Lung (tissue), 12 donors: Measurements from ENCODE around the gene BHLHA9. TPM values are rescaled to one million over a fixed set of nuclear protein-coding genes. Genes with fewer than 3 reads are reported as not detected.
A peak's percentile ranks its signal among the peaks of the same experiment; 100 is the strongest.

Experiments
- ATAC-seq: fragments of 200-7000 bp; cut with Tn5 transposase; one replicate; pipeline ENCODE4 v1.9.1; 2020; ENCODE audit warnings: moderate number of reproducible peaks; ENCODE audit not compliant: insufficient read depth, low FRiP score
- DNase-seq, 3 donors: peaks; one replicate each; pipeline ENCODE4 v3.0.0-alpha.2; 2013 to 2017
- H3K27ac ChIP-seq, 2 donors: one replicate each; pipeline ENCODE4 v1.5.1; 2013; ENCODE audit warnings: mild to moderate bottlenecking in 2 of 2, moderate library complexity in 2 of 2, control low read depth in 1 of 2, inconsistent platforms in 1 of 2, low read depth in 1 of 2, low read length in 1 of 2
- H3K27me3 ChIP-seq, 3 donors: one replicate each; pipeline ENCODE4 v1.5.1; 2013; ENCODE audit warnings: low read length in 2 of 3; ENCODE audit not compliant: control insufficient read depth in 3 of 3, insufficient read depth in 3 of 3
- H3K36me3 ChIP-seq, 4 donors: one replicate each; pipeline ENCODE4 v1.5.1; 2013; ENCODE audit warnings: low read length in 4 of 4, mild to moderate bottlenecking in 1 of 4, moderate library complexity in 1 of 4; ENCODE audit not compliant: control insufficient read depth in 4 of 4, insufficient read depth in 4 of 4
- H3K4me1 ChIP-seq, 5 donors: one replicate each; pipeline ENCODE4 v1.5.1; 2013; ENCODE audit warnings: low read length in 5 of 5, mild to moderate bottlenecking in 2 of 5, moderate library complexity in 1 of 5; ENCODE audit not compliant: control insufficient read depth in 5 of 5, insufficient read depth in 5 of 5
- H3K4me3 ChIP-seq: one replicate; pipeline ENCODE4 v1.5.1; 2013; ENCODE audit warnings: mild to moderate bottlenecking, control low read depth, moderate library complexity
- H3K9ac ChIP-seq, 2 donors: one replicate each; pipeline ENCODE4 v1.5.1; 2013; ENCODE audit warnings: low read length in 2 of 2, control low read depth in 1 of 2; ENCODE audit not compliant: insufficient read depth in 1 of 2
- H3K9me3 ChIP-seq, 4 donors: one replicate each; pipeline ENCODE4 v1.5.1; 2013; ENCODE audit warnings: low read length in 3 of 4, mild to moderate bottlenecking in 1 of 4, moderate library complexity in 1 of 4; ENCODE audit not compliant: control insufficient read depth in 4 of 4, insufficient read depth in 3 of 4
- WGBS, 2 donors: extraction: QIAGEN DNeasy Blood & Tissue Kit; methylation state at CpG; one replicate each; pipeline ENCODE4 v1.1.7; 2013; 5-methylcytosine and 5-hydroxymethylcytosine counted together
- polyA plus RNA-seq, 2 donors: library from polyadenylated mRNA; stranded (reverse); fragments of 200-250 nt; gene quantifications; one replicate each; pipeline ENCODE4 v1.2.1, GENCODE V29; 2013
- total RNA-seq, 2 donors: library from RNA; depleted of rRNA in 1 of 2; stranded (reverse); fragments of >200 nt in 1 of 2; gene quantifications; one replicate each; pipeline ENCODE4 v1.2.1, GENCODE V29; 2014 to 2021
- TF ChIP-seq, protein P1 (sequence below): IDR thresholded peaks from 2 replicates; pipeline ENCODE4 v1.5.1; 2012; ENCODE audit warnings: mild to moderate bottlenecking; ENCODE audit errors: control extremely low read depth, extremely low read depth
- donor health status: control.
- donor health status: control.
- donor health status: Bipolar disorder and iron deficiency.
- donor health status: healthy.
- donor health status: DM: yes; HTN: yes; CAD: no.

The BHLHA9 gene
- total and polyA plus RNA-seq, 4 donors: not detected

- peak; percentile 66 for ATAC-seq
- TF ChIP-seq, protein P1, sequence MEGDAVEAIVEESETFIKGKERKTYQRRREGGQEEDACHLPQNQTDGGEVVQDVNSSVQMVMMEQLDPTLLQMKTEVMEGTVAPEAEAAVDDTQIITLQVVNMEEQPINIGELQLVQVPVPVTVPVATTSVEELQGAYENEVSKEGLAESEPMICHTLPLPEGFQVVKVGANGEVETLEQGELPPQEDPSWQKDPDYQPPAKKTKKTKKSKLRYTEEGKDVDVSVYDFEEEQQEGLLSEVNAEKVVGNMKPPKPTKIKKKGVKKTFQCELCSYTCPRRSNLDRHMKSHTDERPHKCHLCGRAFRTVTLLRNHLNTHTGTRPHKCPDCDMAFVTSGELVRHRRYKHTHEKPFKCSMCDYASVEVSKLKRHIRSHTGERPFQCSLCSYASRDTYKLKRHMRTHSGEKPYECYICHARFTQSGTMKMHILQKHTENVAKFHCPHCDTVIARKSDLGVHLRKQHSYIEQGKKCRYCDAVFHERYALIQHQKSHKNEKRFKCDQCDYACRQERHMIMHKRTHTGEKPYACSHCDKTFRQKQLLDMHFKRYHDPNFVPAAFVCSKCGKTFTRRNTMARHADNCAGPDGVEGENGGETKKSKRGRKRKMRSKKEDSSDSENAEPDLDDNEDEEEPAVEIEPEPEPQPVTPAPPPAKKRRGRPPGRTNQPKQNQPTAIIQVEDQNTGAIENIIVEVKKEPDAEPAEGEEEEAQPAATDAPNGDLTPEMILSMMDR: no peak
- peak in 2 of 3 donors; percentile 21 to 30 for DNase-seq
- H3K4me1 ChIP-seq: peaks cover 0 to 19% (median 0%) of the 10 kb centered on the region in 5 donors
- peaks cover 0 to 1% (median 0%) of the 10 kb centered on the region in 4 donors for H3K36me3 ChIP-seq
- WGBS, 2 donors: 0 to 1% methylated on average over 20 to 74 of the region's 74 CpGs
- peaks cover 0 to 7% (median 0%) of the 10 kb centered on the region in 4 donors for H3K9me3 ChIP-seq
- H3K4me3 ChIP-seq: peak overlapping the region; percentile 35
- H3K9ac ChIP-seq: no peak overlapping the region
- peak overlapping the region in 1 of 2 donors; percentile 79 for H3K27ac ChIP-seq
- H3K27me3 ChIP-seq: peaks cover 0 to 46% (median 37%) of the 10 kb centered on the region in 3 donors
These were observed 40.8 kb upstream of the BHLHA9 start for GRCh38 chr17:1229349-1229899.

- ATAC-seq (no peak), DNase-seq (no peak)
- H3K27ac ChIP-seq: peak overlapping the region in 1 of 2 donors; percentile 52
- WGBS, 2 donors: 15 to 28% methylated on average over 34 to 51 of the region's 51 CpGs
- peaks cover 0 to 46% (median 37%) of the 10 kb centered on the region in 3 donors for H3K27me3 ChIP-seq
- peaks cover 0 to 19% (median 0%) of the 10 kb centered on the region in 5 donors for H3K4me1 ChIP-seq
- H3K36me3 ChIP-seq: peaks cover 0 to 1% (median 0%) of the 10 kb centered on the region in 4 donors
- TF ChIP-seq, protein P1: no peak
- H3K9me3 ChIP-seq: peaks cover 0 to 7% (median 0%) of the 10 kb centered on the region in 4 donors
- no peak overlapping the region for H3K9ac ChIP-seq
- no peak overlapping the region for H3K4me3 ChIP-seq
These were observed 40.2 kb upstream of the BHLHA9 start for GRCh38 chr17:1229900-1230501.

GRCh38 chr17:1231456-1231855 is 38.8 kb upstream of the BHLHA9 start:
- H3K27me3 ChIP-seq: peaks cover 0 to 34% (median 28%) of the 10 kb centered on the region in 3 donors
- WGBS, 2 donors: 41 to 45% methylated on average over 12 of the region's 12 CpGs
- no peak for DNase-seq

More at GRCh38 chr17:1231456-1231855, 38.8 kb upstream of the BHLHA9 start:
- no peak overlapping the region for H3K27ac ChIP-seq
- H3K36me3 ChIP-seq: peaks cover 0 to under 1% (median 0%) of the 10 kb centered on the region in 4 donors
- no peak overlapping the region for H3K4me3 ChIP-seq
- no peak overlapping the region for H3K9ac ChIP-seq
- TF ChIP-seq, protein P1: no peak
- H3K9me3 ChIP-seq: peaks cover 0 to 4% (median 0%) of the 10 kb centered on the region in 4 donors
- H3K4me1 ChIP-seq: peaks cover 0 to 19% (median 0%) of the 10 kb centered on the region in 5 donors
- peak; percentile 35 for ATAC-seq
